Body of pancreas (tissue), 4 donors: ENCODE results near the gene NMRAL1.

Source experiments
- POLR2A ChIP-seq, 3 donors: fragments of 450-650 bp; IDR thresholded peaks; one replicate each; pipeline ENCODE4 v1.6.1; 2016; ENCODE audit warnings: antibody characterized with exemption in 3 of 3, mild to moderate bottlenecking in 2 of 3
- TF ChIP-seq, protein P1 (sequence below), 7 experiments: fragments of 450-650 bp in 4 of 7; fragments of 200-600 bp in 3 of 7; sonication (generic) in 3 of 7; IDR thresholded peaks; one replicate each; pipeline ENCODE4 v1.5.1; 2016 to 2019; ENCODE audit warnings: antibody characterized with exemption in 7 of 7

DNA sequence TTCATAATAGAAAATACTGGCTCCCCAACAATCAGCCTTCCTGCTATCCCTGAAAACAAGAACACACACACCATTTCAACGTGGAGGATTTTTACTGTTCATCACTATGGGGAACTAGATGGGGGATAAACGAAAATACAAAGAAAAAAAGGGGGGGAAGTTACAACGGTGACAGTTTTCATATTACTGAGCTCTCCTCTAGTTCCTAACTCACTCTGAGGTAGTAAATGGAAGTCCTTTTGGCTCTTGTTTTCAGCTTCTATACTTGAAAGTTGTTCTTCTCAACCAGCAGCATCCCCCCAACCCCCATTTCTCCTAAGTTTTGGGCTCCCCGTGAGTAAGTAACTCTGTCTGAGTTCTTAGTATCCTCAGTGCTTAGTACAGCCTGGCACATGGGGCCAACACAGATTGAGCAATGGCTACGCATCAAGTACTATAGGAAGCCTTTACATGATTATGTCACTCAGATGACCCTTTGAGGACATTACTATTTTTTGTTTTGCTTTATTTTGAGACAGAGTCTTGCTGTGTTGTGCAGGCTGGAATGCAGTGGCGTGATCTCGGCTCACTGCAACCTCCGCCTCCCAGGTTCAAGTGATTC, 53.8 kb downstream of the NMRAL1 start:
- TF ChIP-seq, protein P1, sequence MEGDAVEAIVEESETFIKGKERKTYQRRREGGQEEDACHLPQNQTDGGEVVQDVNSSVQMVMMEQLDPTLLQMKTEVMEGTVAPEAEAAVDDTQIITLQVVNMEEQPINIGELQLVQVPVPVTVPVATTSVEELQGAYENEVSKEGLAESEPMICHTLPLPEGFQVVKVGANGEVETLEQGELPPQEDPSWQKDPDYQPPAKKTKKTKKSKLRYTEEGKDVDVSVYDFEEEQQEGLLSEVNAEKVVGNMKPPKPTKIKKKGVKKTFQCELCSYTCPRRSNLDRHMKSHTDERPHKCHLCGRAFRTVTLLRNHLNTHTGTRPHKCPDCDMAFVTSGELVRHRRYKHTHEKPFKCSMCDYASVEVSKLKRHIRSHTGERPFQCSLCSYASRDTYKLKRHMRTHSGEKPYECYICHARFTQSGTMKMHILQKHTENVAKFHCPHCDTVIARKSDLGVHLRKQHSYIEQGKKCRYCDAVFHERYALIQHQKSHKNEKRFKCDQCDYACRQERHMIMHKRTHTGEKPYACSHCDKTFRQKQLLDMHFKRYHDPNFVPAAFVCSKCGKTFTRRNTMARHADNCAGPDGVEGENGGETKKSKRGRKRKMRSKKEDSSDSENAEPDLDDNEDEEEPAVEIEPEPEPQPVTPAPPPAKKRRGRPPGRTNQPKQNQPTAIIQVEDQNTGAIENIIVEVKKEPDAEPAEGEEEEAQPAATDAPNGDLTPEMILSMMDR (IDR thresholded peaks at IDR 0.05) = no peak
- no peak for TF ChIP-seq POLR2A (IDR thresholded peaks at IDR 0.05)
